ENCODE measurements around the gene FURIN.

DNA sequence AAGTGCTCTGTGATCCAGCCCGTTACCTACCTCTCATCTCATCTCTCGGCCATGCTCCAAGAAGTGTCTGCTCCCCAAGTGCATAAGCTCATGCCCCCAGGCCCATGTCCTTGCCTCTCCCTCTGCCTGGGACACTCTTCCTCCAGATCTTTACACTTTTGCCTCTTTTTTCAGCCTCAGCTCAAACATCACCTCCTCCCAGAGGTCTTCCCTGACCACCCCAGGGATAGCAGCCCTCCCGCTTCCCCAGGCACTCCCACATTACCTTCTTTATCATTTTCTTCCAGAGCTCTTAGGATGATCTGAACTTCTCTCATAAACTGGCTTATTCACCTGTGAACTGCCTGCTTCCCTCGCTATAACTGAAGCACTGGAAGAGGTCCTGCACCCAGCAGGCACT is 2.7 kb upstream of the FURIN start:
- TF ChIP-seq, protein P1, sequence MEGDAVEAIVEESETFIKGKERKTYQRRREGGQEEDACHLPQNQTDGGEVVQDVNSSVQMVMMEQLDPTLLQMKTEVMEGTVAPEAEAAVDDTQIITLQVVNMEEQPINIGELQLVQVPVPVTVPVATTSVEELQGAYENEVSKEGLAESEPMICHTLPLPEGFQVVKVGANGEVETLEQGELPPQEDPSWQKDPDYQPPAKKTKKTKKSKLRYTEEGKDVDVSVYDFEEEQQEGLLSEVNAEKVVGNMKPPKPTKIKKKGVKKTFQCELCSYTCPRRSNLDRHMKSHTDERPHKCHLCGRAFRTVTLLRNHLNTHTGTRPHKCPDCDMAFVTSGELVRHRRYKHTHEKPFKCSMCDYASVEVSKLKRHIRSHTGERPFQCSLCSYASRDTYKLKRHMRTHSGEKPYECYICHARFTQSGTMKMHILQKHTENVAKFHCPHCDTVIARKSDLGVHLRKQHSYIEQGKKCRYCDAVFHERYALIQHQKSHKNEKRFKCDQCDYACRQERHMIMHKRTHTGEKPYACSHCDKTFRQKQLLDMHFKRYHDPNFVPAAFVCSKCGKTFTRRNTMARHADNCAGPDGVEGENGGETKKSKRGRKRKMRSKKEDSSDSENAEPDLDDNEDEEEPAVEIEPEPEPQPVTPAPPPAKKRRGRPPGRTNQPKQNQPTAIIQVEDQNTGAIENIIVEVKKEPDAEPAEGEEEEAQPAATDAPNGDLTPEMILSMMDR (IDR thresholded peaks at IDR 0.05): no peak
- TF ChIP-seq EP300 (IDR thresholded peaks at IDR 0.05): no peak
- no peak for TF ChIP-seq JUNB (IDR thresholded peaks at IDR 0.05)
- no peak for TF ChIP-seq NR3C1 (IDR thresholded peaks at IDR 0.05)
- no peak for TF ChIP-seq POLR2A (IDR thresholded peaks at IDR 0.05; ENCODE audit: low read length)
- TF ChIP-seq GATA3 (IDR thresholded peaks at IDR 0.05; ENCODE audit: borderline replicate concordance): no peak
- no peak for TF ChIP-seq CEBPB (IDR thresholded peaks at IDR 0.05)
- no peak for TF ChIP-seq EHMT2 (IDR thresholded peaks at IDR 0.05; ENCODE audit: low read depth)
- TF ChIP-seq RFX5 (IDR thresholded peaks at IDR 0.05): no peak
- TF ChIP-seq, protein P2, sequence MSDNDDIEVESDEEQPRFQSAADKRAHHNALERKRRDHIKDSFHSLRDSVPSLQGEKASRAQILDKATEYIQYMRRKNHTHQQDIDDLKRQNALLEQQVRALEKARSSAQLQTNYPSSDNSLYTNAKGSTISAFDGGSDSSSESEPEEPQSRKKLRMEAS (IDR thresholded peaks at IDR 0.05): no peak
- no peak for TF ChIP-seq NFE2L2 (conservative IDR thresholded peaks at IDR 0.05; ENCODE audit: low read length)
